CD8-positive, alpha-beta memory T cell (primary cell): ENCODE results near the gene ASPHD1. TPM values are rescaled to one million over a fixed set of nuclear protein-coding genes. Genes with fewer than 3 reads are reported as not detected.
"Not testable (repeated sequence)": the region's sequence is repeated elsewhere in the genome, so short reads cannot be mapped to it uniquely, and the experiment has no call there.

Experiments used
- CTCF ChIA-PET: fragments of 350-600 bp; sonication (Branson Sonifier 250); formaldehyde crosslinking; loops from one replicate; lab custom pipeline; 2021; ENCODE audit warnings: antibody characterized with exemption; lab: Charles Lee
- POLR2A ChIA-PET: fragments of 350-600 bp; sonication (Branson Sonifier 250); formaldehyde crosslinking; loops from one replicate; lab custom pipeline; 2021; ENCODE audit warnings: antibody characterized with exemption; lab: Charles Lee
- DNase-seq, 5 donors: peaks; one replicate each; pipeline versions ENCODE4 v3.0.0 to v3.0.0-alpha.2; 2020 to 2022; ENCODE audit warnings: mixed read lengths in 1 of 5
- H3K27ac ChIP-seq: one replicate; pipeline ENCODE4 v1.7.0; 2013; ENCODE audit warnings: low read depth, mild to moderate bottlenecking, low read length, moderate library complexity
- H3K27me3 ChIP-seq: 2 replicates; pipeline ENCODE4 v1.7.0; 2013; ENCODE audit warnings: low read length, mild to moderate bottlenecking; ENCODE audit not compliant: insufficient read depth, poor library complexity, severe bottlenecking
- H3K36me3 ChIP-seq: 2 replicates; pipeline ENCODE4 v1.7.0; 2013; ENCODE audit warnings: mild to moderate bottlenecking, low read length, moderate library complexity; ENCODE audit not compliant: insufficient read depth
- H3K4me1 ChIP-seq: 2 replicates; pipeline ENCODE4 v1.7.0; 2013; ENCODE audit warnings: mild to moderate bottlenecking, low read length, moderate library complexity; ENCODE audit not compliant: insufficient read depth
- H3K4me3 ChIP-seq: 2 replicates; pipeline ENCODE4 v1.7.0; 2013; ENCODE audit warnings: mild to moderate bottlenecking, low read length
- H3K9me3 ChIP-seq: 2 replicates; pipeline ENCODE4 v1.7.0; 2013; ENCODE audit warnings: mild to moderate bottlenecking, low read length
- H3K27ac Mint-ChIP-seq, 8 donors: one replicate each; pipeline ENCODE4 v1.8.0; 2020 to 2021; ENCODE audit warnings: mixed read lengths in 8 of 8, mild to moderate bottlenecking in 6 of 8, inconsistent platforms in 3 of 8, moderate library complexity in 3 of 8
- H3K27me3 Mint-ChIP-seq, 2 donors: one replicate each; pipeline ENCODE4 v1.8.0; 2020 to 2021; ENCODE audit warnings: mixed read lengths in 2 of 2, mild to moderate bottlenecking in 1 of 2, moderate library complexity in 1 of 2
- H3K36me3 Mint-ChIP-seq, 3 donors: one replicate each; pipeline ENCODE4 v1.8.0; 2020 to 2021; ENCODE audit warnings: mixed read lengths in 3 of 3, inconsistent platforms in 1 of 3, mild to moderate bottlenecking in 1 of 3
- H3K4me1 Mint-ChIP-seq, 3 donors: one replicate each; pipeline ENCODE4 v1.8.0; 2020 to 2021; ENCODE audit warnings: mixed read lengths in 3 of 3, inconsistent platforms in 1 of 3, mild to moderate bottlenecking in 1 of 3
- H3K4me3 Mint-ChIP-seq, 7 donors: one replicate each; pipeline ENCODE4 v1.8.0; 2020 to 2021; ENCODE audit warnings: mixed read lengths in 7 of 7, mild to moderate bottlenecking in 6 of 7, moderate library complexity in 4 of 7, inconsistent platforms in 2 of 7
- H3K9me3 Mint-ChIP-seq, 5 donors: one replicate each; pipeline ENCODE4 v1.8.0; 2020 to 2022; ENCODE audit warnings: mixed read lengths in 5 of 5, mild to moderate bottlenecking in 3 of 5, moderate library complexity in 2 of 5, inconsistent platforms in 1 of 5
- polyA plus RNA-seq: library from polyadenylated mRNA; unstranded; fragments of 300-500 nt; fragmentation: Illumina TruSeq; gene quantifications from one replicate; pipeline ENCODE4 v1.2.3, GENCODE V29; 2021
- total RNA-seq, 2 experiments: library from RNA; stranded (reverse); gene quantifications; one replicate each; pipeline ENCODE4 v1.2.3, GENCODE V29; 2021

The ASPHD1 gene
- total and polyA plus RNA-seq, 3 experiments from 2014 or later = 1.2 to 1.7 TPM; not detected in 1

GRCh38 chr16:29878172-29878571, 22.1 kb upstream of the ASPHD1 start:
- DNase-seq = no peak
- H3K27me3 ChIP-seq = peaks cover 13% of the 10 kb centered on the region
- Mint-ChIP-seq H3K36me3 (peaks cover 0 to 3% (median 0%) of the 10 kb centered on the region in 3 donors), H3K4me1 (peaks cover 13 to 20% (median 18%) of the 10 kb centered on the region in 3 donors), H3K27me3 (peaks cover 30 to 43% of the 10 kb centered on the region in 2 donors), H3K4me3 (peak overlapping the region in 2 of 7 donors; percentile 56 to 74), H3K27ac (no peak overlapping the region), H3K9me3 (no peaks in the 10 kb centered on the region)
- H3K4me3 ChIP-seq = no peak overlapping the region
- no peaks in the 10 kb centered on the region for H3K36me3 ChIP-seq
- H3K4me1 ChIP-seq = peaks cover 12% of the 10 kb centered on the region
- ChIA-PET CTCF (interaction anchor here (0.7 to 1.5 kb wide), 2 partner anchors 30 to 552 kb away, joined by 3 read pairs; partner anchors contain the start of gene DCTPP1), POLR2A (no interaction called here)
- H3K9me3 ChIP-seq = no peaks in the 10 kb centered on the region
- H3K27ac ChIP-seq = no peak overlapping the region

GRCh38 chr16:29881050-29881449, 19.2 kb upstream of the ASPHD1 start:
- Histone ChIP-seq H3K4me1 (peaks cover 12% of the 10 kb centered on the region), H3K4me3 (no peak overlapping the region), H3K36me3 (no peaks in the 10 kb centered on the region), H3K27ac (no peak overlapping the region), H3K27me3 (peaks cover 13% of the 10 kb centered on the region), H3K9me3 (no peaks in the 10 kb centered on the region)
- no peak overlapping the region for H3K27ac Mint-ChIP-seq
- H3K4me1 Mint-ChIP-seq = peaks cover 10 to 17% (median 14%) of the 10 kb centered on the region in 3 donors
- CTCF ChIA-PET = no interaction called here
- peaks cover 0 to 3% (median 0%) of the 10 kb centered on the region in 3 donors for H3K36me3 Mint-ChIP-seq
- H3K4me3 Mint-ChIP-seq = no peak overlapping the region
- no peaks in the 10 kb centered on the region for H3K9me3 Mint-ChIP-seq
- POLR2A ChIA-PET = no interaction called here
- H3K27me3 Mint-ChIP-seq = peaks cover 27 to 46% of the 10 kb centered on the region in 2 donors
- DNase-seq = no peak

- DNase-seq = no peak
- H3K4me3 Mint-ChIP-seq = no peak overlapping the region
- H3K4me1 Mint-ChIP-seq = no peaks in the 10 kb centered on the region
- H3K27me3 ChIP-seq = no peaks in the 10 kb centered on the region
- no peaks in the 10 kb centered on the region for H3K9me3 Mint-ChIP-seq
- no peaks in the 10 kb centered on the region for H3K36me3 Mint-ChIP-seq
- H3K36me3 ChIP-seq = no peaks in the 10 kb centered on the region
- no peak overlapping the region for H3K4me3 ChIP-seq
- H3K4me1 ChIP-seq = no peaks in the 10 kb centered on the region
- H3K27ac Mint-ChIP-seq = no peak overlapping the region
- no peak overlapping the region for H3K27ac ChIP-seq
- H3K27me3 Mint-ChIP-seq = peaks cover 19 to 30% of the 10 kb centered on the region in 2 donors
- H3K9me3 ChIP-seq = no peaks in the 10 kb centered on the region
- ChIA-PET POLR2A (no interaction called here), CTCF (no interaction called here)
These were observed 16.3 kb upstream of the ASPHD1 start for GRCh38 chr16:29883987-29884386.

- H3K36me3 ChIP-seq, H3K4me3 Mint-ChIP-seq, H3K4me1 Mint-ChIP-seq, H3K27me3 ChIP-seq, H3K9me3 ChIP-seq, POLR2A ChIA-PET, H3K4me1 ChIP-seq, H3K9me3 Mint-ChIP-seq, H3K36me3 Mint-ChIP-seq, H3K27ac ChIP-seq, DNase-seq, H3K27ac Mint-ChIP-seq, H3K27me3 Mint-ChIP-seq, H3K4me3 ChIP-seq: not testable (repeated sequence)
- CTCF ChIA-PET = interaction anchor here (1.2 to 2.1 kb wide), 2 partner anchors 41 to 198 kb away, joined by 3 to 5 read pairs; no protein-coding TSS in a partner anchor
These were observed 10.9 kb upstream of the ASPHD1 start for GRCh38 chr16:29889372-29889771.

DNA sequence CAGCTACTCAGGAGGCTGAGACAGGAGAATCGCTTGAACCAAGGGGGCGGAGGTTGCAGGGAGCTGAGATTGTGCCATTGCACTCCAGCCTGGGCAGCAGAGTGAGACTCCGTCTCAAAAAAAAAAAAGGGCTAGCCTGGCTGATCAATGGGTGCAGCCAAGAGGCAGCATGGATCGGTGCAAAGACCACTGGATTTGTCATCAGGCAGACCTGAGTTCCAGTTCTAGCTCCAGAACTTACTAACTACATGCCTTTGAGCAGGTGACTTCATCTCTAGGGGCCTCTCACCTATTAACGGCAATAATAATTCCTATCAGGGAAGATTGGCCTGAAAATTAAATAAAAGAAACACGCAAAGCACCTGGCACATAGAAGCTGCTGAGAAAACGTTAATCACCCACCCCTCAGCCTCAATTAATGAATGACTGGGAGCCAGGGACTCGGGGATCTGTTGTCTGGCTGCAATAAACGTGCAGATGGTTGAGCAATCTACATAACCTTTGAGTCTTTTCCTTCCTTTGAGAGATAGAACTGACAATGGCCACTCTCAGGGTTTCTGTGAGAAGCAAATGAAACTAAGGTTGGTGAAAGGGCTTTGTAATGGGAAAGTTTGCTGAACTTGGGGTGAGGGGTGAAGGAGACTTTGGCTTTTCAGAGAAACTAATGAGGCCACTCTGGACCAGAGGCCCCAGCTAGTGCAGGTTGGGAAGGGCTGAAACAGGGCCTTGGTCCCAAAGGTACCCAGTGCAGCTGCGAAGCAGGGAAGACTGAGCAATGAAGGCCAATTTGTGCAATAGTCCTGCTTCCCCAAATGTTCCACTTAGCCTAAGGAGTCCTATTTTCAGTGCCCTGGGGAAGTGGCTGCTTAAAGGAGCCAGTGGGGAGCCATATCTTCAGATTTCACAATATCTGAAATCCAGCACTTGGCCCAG, 8.5 kb upstream of the ASPHD1 start:
- peaks cover 0 to 1% (median 0%) of the 10 kb centered on the region in 5 donors for H3K9me3 Mint-ChIP-seq
- H3K27ac ChIP-seq = no peak overlapping the region
- DNase-seq = no peak
- ChIA-PET CTCF (interaction anchor here (1.3 kb wide), 1 partner anchor 44 kb away, joined by 3 read pairs; no protein-coding TSS in a partner anchor), POLR2A (no interaction called here)
- H3K36me3 Mint-ChIP-seq = no peaks in the 10 kb centered on the region
- H3K27me3 Mint-ChIP-seq = peaks cover 12 to 21% of the 10 kb centered on the region in 2 donors
- H3K4me3 Mint-ChIP-seq = no peak overlapping the region
- no peaks in the 10 kb centered on the region for H3K4me1 ChIP-seq
- H3K4me1 Mint-ChIP-seq = no peaks in the 10 kb centered on the region
- peaks cover 4% of the 10 kb centered on the region for H3K27me3 ChIP-seq
- H3K27ac Mint-ChIP-seq = no peak overlapping the region
- no peak overlapping the region for H3K4me3 ChIP-seq
- no peaks in the 10 kb centered on the region for H3K36me3 ChIP-seq
- H3K9me3 ChIP-seq = no peaks in the 10 kb centered on the region

DNA sequence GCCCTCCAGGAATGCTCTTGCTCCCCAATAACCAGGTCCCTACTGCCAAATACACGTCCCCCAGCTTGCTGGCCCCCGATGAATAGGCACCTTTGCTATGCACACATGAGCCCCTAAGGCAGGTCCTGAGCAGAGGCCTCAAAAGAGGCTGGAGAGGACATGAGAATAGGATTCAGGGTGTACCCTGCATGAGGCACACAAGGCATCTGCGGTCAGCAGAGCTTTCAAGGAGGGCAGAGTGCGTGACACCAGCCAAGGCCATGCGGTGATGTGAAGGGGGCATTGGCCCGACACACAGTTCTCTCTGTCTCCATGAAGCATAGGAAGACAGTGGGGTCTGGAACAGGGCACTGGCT, 7.9 kb upstream of the ASPHD1 start:
- Histone ChIP-seq H3K36me3 (no peaks in the 10 kb centered on the region), H3K27me3 (peaks cover 4% of the 10 kb centered on the region), H3K4me1 (no peaks in the 10 kb centered on the region), H3K27ac (no peak overlapping the region), H3K4me3 (no peak overlapping the region), H3K9me3 (no peaks in the 10 kb centered on the region)
- Mint-ChIP-seq H3K4me1 (no peaks in the 10 kb centered on the region), H3K27ac (no peak overlapping the region), H3K9me3 (peaks cover 0 to 1% (median 0%) of the 10 kb centered on the region in 5 donors), H3K36me3 (peaks cover 0 to 3% (median 0%) of the 10 kb centered on the region in 3 donors), H3K4me3 (no peak overlapping the region), H3K27me3 (peaks cover 14 to 25% of the 10 kb centered on the region in 2 donors)
- ChIA-PET CTCF (no interaction called here), POLR2A (no interaction called here)
- DNase-seq = no peak

DNA sequence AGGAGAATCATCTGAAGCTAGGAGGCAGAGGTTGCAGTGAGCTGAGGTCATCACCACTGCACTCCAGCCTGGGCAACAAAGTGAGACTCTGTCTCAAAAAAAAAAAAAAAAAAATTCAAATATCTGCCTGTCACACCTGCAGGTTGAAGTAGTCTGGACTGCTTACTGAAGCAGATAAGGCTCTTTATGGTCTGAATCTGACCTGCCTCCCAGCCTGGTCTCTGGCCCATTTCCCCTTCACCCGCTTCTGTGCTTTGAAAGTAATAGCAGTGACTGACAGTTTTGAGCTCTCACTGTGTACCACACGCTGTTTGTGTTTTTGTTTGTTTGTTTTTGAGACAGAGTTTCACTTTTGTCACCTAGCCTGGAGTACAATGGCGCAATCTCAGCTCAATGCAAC, 6.7 kb upstream of the ASPHD1 start:
- Histone ChIP-seq H3K27me3 (peaks cover 13% of the 10 kb centered on the region), H3K36me3 (no peaks in the 10 kb centered on the region), H3K27ac (no peak overlapping the region), H3K9me3 (no peaks in the 10 kb centered on the region), H3K4me1 (no peaks in the 10 kb centered on the region), H3K4me3 (no peak overlapping the region)
- ChIA-PET POLR2A (no interaction called here), CTCF (no interaction called here)
- Mint-ChIP-seq H3K4me1 (peaks cover 0 to 3% (median under 1%) of the 10 kb centered on the region in 3 donors), H3K36me3 (peaks cover 0 to 3% (median 0%) of the 10 kb centered on the region in 3 donors), H3K4me3 (no peak overlapping the region), H3K27me3 (peaks cover 14 to 37% of the 10 kb centered on the region in 2 donors), H3K27ac (no peak overlapping the region), H3K9me3 (peaks cover 0 to 1% (median 0%) of the 10 kb centered on the region in 5 donors)
- DNase-seq = no peak

GRCh38 chr16:29894352-29894751, 5.9 kb upstream of the ASPHD1 start:
- Mint-ChIP-seq H3K27ac (no peak overlapping the region), H3K27me3 (peaks cover 13 to 35% of the 10 kb centered on the region in 2 donors), H3K4me3 (peak overlapping the region in 1 of 7 donors; percentile 52), H3K9me3 (peaks cover 0 to 1% (median 0%) of the 10 kb centered on the region in 5 donors), H3K36me3 (peaks cover 0 to 3% (median 0%) of the 10 kb centered on the region in 3 donors), H3K4me1 (peaks cover 0 to 5% (median 2%) of the 10 kb centered on the region in 3 donors)
- Histone ChIP-seq H3K27me3 (peaks cover 21% of the 10 kb centered on the region), H3K36me3 (no peaks in the 10 kb centered on the region), H3K4me3 (no peak overlapping the region), H3K27ac (no peak overlapping the region), H3K9me3 (no peaks in the 10 kb centered on the region), H3K4me1 (peaks cover 2% of the 10 kb centered on the region)
- no peak for DNase-seq
- CTCF ChIA-PET = interaction anchor here (0.6 kb wide), 1 partner anchor 45 kb away, joined by 3 read pairs; no protein-coding TSS in a partner anchor
- POLR2A ChIA-PET = no interaction called here
